GM13976 (cell line): ENCODE results near the gene MICAL3.

Source experiments
- DNase-seq: peaks from one replicate; pipeline ENCODE4 v3.0.0; 2012; ENCODE audit warnings: low spot score
- CTCF ChIP-seq: IDR thresholded peaks from 2 replicates; pipeline ENCODE4 v1.5.1; 2012; ENCODE audit warnings: borderline replicate concordance, mild to moderate bottlenecking; ENCODE audit not compliant: insufficient read depth; ENCODE audit errors: extremely low read depth, missing control alignments, control extremely low read depth
- in situ Hi-C: fragments of 300-500 bp; cut with MboI; formaldehyde crosslinking; loops from one replicate; pipeline ENCODE4 v1.12.0; 2022; ENCODE audit warnings: low sequenced_read_pairs, mixed read lengths, inconsistent platforms; ENCODE audit not compliant: unreplicated experiment

Gene MICAL3

GRCh38 chr22:17964643-17965042, 59.7 kb downstream of the MICAL3 start:
- no peak for TF ChIP-seq CTCF
- in situ Hi-C loops = no loop called here
- DNase-seq = peak; percentile 85

DNA sequence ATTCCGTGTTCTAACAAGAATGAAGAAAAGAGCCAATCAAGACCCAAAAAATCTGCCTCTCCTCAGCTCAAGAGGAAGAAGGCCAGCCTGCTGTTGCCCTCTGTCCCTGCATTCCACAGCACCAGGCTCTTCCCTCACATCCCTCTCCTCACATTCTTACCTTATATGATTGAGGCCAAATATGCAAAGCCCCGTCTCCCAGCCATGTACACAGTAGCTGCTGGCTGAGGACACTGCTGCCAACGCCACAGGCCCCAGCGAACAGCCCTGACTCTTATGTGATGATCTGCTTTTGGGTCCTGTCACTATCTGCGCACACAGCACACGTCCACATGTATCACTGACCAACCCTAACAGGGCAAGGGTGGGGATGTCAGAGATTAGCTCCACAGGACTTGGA, 60.2 kb downstream of the MICAL3 start:
- DNase-seq = no peak
- in situ Hi-C loops = no loop called here
- no peak for TF ChIP-seq CTCF

GRCh38 chr22:17963015-17963414, 61.3 kb downstream of the MICAL3 start:
- TF ChIP-seq CTCF = no peak
- no peak for DNase-seq
- in situ Hi-C loops = no loop called here

GRCh38 chr22:17962168-17962567, 62.2 kb downstream of the MICAL3 start:
- TF ChIP-seq CTCF = no peak
- DNase-seq = no peak
- in situ Hi-C loops = no loop called here

- in situ Hi-C loops = no loop called here
- DNase-seq = no peak
- TF ChIP-seq CTCF = no peak
Observed at GRCh38 chr22:17961446-17961729, 63.0 kb downstream of the MICAL3 start.

- DNase-seq = no peak
- TF ChIP-seq CTCF = no peak
- in situ Hi-C loops = no loop called here
Observed at GRCh38 chr22:17960695-17961445, 63.5 kb downstream of the MICAL3 start.
